Stimulated activated CD4-positive, alpha-beta T cell treated with anti-CD3 and anti-CD28 coated beads, Interleukin-15, amount 100 ng/mL, for 24 hours (primary cell): Measurements from ENCODE around the gene ICAM4.
"Not testable (repeated sequence)": the region's sequence is repeated elsewhere in the genome, so short reads cannot be mapped to it uniquely, and the experiment has no call there.

Experiments
- DNase-seq: peaks from one replicate; pipeline ENCODE4 v3.0.0-alpha.2; 2020

The ICAM4 gene

GRCh38 chr19:10269333-10270179 lies 17.2 kb upstream of the ICAM4 start:
- DNase-seq, result peak; percentile 92

DNA sequence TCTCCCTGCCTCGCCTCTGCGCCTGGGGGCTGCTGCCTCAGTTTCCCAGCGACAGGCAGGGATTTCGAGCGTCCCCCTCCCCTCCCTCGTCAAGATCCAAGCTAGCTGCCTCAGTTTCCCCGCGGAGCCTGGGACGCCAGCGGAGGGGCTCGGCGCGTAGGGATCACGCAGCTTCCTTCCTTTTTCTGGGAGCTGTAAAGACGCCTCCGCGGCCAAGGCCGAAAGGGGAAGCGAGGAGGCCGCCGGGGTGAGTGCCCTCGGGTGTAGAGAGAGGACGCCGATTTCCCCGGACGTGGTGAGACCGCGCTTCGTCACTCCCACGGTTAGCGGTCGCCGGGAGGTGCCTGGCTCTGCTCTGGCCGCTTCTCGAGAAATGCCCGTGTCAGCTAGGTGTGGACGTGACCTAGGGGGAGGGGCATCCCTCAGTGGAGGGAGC lies 16.6 kb upstream of the ICAM4 start:
- peak; percentile 88 for DNase-seq

DNA sequence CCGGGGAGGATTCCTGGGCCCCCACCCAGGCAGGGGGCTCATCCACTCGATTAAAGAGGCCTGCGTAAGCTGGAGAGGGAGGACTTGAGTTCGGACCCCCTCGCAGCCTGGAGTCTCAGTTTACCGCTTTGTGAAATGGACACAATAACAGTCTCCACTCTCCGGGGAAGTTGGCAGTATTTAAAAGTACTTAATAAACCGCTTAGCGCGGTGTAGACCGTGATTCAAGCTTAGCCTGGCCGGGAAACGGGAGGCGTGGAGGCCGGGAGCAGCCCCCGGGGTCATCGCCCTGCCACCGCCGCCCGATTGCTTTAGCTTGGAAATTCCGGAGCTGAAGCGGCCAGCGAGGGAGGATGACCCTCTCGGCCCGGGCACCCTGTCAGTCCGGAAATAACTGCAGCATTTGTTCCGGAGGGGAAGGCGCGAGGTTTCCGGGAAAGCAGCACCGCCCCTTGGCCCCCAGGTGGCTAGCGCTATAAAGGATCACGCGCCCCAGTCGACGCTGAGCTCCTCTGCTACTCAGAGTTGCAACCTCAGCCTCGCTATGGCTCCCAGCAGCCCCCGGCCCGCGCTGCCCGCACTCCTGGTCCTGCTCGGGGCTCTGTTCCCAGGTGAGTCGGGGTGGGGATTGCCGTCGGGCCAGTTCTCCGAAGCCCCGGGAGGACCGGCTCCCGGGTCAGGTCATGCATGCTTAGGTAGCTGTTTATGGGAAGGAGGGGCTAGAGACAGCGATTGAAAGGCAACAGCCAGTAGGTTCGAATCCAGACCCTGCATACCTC lies 15.9 kb upstream of the ICAM4 start, which contains the start of gene ICAM1:
ICAM1 (plus strand) TSS at position 505 of the 779 bp plus-strand sequence; CDS start at position 545, 40 bp downstream.
- peak; percentile 85 for DNase-seq

- peak; percentile 44 for DNase-seq
These were observed 15.1 kb upstream of the ICAM4 start for GRCh38 chr19:10271543-10272086.

DNA sequence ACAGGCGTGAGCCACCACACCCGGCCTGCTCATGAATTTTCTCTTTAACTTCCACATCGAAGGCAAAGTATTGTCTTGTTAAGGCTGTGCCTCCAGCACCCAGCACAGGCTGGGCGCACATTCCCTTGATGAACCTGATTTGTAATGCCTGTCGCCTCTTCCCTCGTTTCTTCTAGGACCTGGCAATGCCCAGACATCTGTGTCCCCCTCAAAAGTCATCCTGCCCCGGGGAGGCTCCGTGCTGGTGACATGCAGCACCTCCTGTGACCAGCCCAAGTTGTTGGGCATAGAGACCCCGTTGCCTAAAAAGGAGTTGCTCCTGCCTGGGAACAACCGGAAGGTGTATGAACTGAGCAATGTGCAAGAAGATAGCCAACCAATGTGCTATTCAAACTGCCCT lies 12.2 kb upstream of the ICAM4 start:
- no peak for DNase-seq

GRCh38 chr19:10277795-10278589 lies 8.8 kb upstream of the ICAM4 start:
- DNase-seq, result no peak

DNA sequence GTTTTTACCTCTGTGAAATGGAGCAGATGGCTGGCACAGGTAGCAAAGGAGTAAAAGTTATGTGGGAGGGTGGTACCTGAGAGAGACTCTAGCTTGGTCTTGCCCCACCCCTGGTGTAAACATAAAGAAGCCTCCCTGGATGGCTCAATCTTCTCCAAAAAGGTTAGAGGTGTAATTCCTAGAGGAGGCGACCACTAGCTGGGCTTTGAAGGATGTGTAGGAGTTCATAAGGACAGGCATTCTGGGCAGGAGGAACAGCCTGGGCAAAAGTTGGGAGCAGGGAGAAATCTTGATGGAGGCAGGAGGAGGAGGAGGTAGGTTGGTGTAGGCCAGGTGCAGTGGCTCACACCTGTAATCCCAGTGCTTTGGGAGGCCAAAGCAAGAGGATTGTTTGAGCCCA lies 7.8 kb upstream of the ICAM4 start:
- no peak for DNase-seq

GRCh38 chr19:10279737-10280442 lies 6.9 kb upstream of the ICAM4 start:
- DNase-seq, result no peak

- DNase-seq, result not testable (repeated sequence)
These were observed 4.7 kb upstream of the ICAM4 start for GRCh38 chr19:10282043-10282442.

DNA sequence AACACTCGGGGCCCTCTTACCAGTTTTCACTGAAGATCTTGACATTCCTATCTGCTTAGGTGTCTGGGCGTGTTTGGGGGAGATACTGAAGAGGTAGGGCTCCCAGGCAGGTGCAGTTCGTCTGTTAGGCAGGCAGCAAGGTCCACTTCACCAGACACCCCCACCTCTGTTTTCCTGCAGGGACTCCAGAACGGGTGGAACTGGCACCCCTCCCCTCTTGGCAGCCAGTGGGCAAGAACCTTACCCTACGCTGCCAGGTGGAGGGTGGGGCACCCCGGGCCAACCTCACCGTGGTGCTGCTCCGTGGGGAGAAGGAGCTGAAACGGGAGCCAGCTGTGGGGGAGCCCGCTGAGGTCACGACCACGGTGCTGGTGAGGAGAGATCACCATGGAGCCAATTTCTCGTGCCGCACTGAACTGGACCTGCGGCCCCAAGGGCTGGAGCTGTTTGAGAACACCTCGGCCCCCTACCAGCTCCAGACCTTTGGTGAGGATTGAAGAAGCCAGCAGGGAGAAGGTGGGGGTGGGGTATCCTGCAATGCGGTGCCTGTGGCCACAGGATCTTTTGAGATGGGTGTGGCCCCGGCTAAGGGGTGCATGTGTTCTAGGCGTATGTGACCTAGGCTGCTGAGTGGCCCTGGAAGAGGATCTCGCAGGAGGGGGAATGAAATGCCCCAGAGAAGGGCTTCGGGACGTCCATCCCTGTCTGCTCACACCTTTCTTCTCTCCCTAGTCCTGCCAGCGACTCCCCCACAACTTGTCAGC lies 3.3 kb upstream of the ICAM4 start:
- no peak for DNase-seq

GRCh38 chr19:10284065-10284959 lies 2.4 kb upstream of the ICAM4 start:
- DNase-seq, result no peak

DNA sequence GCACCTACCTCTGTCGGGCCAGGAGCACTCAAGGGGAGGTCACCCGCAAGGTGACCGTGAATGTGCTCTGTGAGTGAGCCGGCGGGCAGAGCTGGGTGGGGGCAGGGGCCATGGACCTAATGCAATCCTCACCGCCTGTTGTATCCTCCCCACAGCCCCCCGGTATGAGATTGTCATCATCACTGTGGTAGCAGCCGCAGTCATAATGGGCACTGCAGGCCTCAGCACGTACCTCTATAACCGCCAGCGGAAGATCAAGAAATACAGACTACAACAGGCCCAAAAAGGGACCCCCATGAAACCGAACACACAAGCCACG lies 1.8 kb upstream of the ICAM4 start:
- DNase-seq, result no peak

DNA sequence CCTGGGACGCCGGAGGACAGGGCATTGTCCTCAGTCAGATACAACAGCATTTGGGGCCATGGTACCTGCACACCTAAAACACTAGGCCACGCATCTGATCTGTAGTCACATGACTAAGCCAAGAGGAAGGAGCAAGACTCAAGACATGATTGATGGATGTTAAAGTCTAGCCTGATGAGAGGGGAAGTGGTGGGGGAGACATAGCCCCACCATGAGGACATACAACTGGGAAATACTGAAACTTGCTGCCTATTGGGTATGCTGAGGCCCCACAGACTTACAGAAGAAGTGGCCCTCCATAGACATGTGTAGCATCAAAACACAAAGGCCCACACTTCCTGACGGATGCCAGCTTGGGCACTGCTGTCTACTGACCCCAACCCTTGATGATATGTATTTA lies 1.4 kb upstream of the ICAM4 start:
- no peak for DNase-seq

DNA sequence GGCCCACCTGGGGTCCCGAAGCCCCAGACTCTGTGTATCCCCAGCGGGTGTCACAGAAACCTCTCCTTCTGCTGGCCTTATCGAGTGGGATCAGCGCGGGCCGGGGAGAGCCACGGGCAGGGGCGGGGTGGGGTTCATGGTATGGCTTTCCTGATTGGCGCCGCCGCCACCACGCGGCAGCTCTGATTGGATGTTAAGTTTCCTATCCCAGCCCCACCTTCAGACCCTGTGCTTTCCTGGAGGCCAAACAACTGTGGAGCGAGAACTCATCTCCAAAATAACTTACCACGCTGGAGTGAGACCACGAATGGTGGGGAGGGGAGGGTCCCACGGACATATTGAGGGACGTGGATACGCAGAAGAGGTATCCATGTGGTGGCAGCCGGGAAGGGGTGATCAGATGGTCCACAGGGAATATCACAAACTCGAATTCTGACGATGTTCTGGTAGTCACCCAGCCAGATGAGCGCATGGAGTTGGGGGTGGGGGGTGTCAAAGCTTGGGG lies 2.0 kb downstream of the ICAM4 start:
- DNase-seq, result peak; percentile 73

DNA sequence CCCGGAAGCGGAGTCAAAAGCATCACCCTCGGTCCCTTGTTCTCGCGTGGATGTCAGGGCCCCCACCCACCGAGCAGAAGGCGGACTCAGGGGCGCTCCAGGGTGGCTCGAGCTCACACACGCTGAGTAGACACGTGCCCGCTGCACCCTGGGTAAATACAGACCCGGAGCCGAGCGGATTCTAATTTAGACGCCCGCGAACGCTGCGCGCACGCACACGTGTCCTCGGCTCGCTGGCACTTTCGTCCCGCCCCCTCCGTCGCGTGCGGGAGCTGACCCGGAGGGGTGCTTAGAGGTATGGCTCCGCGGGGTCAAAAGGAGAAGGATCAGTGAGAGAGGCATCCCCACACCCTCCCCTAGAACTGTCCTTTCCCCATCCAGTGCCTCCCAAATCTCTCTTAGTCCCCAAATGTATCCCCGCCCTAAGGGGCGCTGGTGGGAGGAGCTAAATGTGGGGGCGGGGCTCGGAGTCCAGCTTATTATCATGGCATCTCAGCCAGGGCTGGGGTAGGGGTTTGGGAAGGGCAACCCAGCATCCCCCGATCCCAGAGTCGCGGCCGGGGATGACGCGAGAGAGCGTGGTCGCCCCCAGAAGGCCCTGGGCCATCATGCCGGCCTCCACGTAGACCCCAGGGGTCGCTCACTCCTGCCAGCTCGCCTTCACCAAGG lies 2.5 kb downstream of the ICAM4 start:
- peak; percentile 80 for DNase-seq

GRCh38 chr19:10289836-10290356 lies 3.1 kb downstream of the ICAM4 start, which contains the start of gene ICAM5:
Gene ICAM5 (plus strand): TSS chr19:10289952. CDS start chr19:10290044, 92 bp downstream.
- DNase-seq, result peak; percentile 61

- DNase-seq, result peak; percentile 29
These were observed 3.7 kb downstream of the ICAM4 start for GRCh38 chr19:10290357-10290875.

DNA sequence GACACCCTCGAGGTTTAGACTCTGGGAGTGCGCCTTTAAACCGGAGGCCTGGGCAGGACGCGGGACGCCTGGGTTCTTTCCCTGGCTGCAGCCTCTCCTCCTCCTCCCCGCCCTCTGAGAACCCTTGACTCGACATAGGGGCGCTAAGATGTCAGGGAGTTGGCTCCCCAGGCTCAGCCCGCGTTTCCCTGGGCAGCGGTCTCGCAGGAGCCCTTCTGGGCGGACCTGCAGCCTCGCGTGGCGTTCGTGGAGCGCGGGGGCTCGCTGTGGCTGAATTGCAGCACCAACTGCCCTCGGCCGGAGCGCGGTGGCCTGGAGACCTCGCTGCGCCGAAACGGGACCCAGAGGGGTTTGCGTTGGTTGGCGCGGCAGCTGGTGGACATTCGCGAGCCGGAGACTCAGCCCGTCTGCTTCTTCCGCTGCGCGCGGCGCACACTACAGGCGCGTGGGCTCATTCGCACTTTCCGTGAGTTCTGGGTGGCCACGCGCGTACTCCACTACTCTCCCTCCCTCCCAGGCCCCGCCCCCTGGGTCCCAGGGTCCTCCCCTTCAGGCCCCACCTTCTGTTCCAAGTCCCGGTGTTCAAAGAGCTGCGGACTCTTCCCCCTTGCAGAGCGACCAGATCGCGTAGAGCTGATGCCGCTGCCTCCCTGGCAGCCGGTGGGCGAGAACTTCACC lies 4.3 kb downstream of the ICAM4 start:
- peak; percentile 73 for DNase-seq
